HG02870 (cell line): ENCODE data around the gene GUSB.
"Not testable (repeated sequence)": the region's sequence is repeated elsewhere in the genome, so short reads cannot be mapped to it uniquely, and the experiment has no call there.

Experiments
- ATAC-seq: cut with Tn5 transposase; IDR thresholded peaks from one replicate; pipeline ENCODE4 v1.9.1; 2021; ENCODE audit warnings: mild to moderate bottlenecking, moderate library complexity; ENCODE audit not compliant: unreplicated experiment

Gene GUSB

GRCh38 chr7:65981965-65982792 is at the start of gene GUSB:
Gene GUSB, minus strand, starts transcription at chr7:65982213. Its CDS starts 30 bp downstream, at chr7:65982183.
- ATAC-seq: peak; percentile 71

GRCh38 chr7:66028342-66028741 is 46.3 kb upstream of the GUSB start:
- not testable (repeated sequence) for ATAC-seq

- ATAC-seq: no peak
Observed at GRCh38 chr7:66016131-66016461, 34.1 kb upstream of the GUSB start.

- no peak for ATAC-seq
Observed at GRCh38 chr7:66015440-66016130, 33.6 kb upstream of the GUSB start.

- ATAC-seq: no peak
Observed at GRCh38 chr7:66013938-66014337, 31.9 kb upstream of the GUSB start.

GRCh38 chr7:66007232-66007631 is 25.2 kb upstream of the GUSB start:
- ATAC-seq: no peak

- not testable (repeated sequence) for ATAC-seq
Observed at GRCh38 chr7:66005115-66005671, 23.2 kb upstream of the GUSB start.

GRCh38 chr7:66000823-66001417 is 18.9 kb upstream of the GUSB start:
- not testable (repeated sequence) for ATAC-seq

GRCh38 chr7:65994984-65995383 is 13.0 kb upstream of the GUSB start:
- not testable (repeated sequence) for ATAC-seq

GRCh38 chr7:65992526-65992925 is 10.5 kb upstream of the GUSB start:
- ATAC-seq: no peak

GRCh38 chr7:65991829-65992228 is 9.8 kb upstream of the GUSB start:
- not testable (repeated sequence) for ATAC-seq

- no peak for ATAC-seq
Observed at GRCh38 chr7:65989694-65990080, 7.7 kb upstream of the GUSB start.

GRCh38 chr7:65988503-65988902 is 6.5 kb upstream of the GUSB start:
- ATAC-seq: not testable (repeated sequence)

GRCh38 chr7:65988084-65988483 is 6.1 kb upstream of the GUSB start:
- ATAC-seq: no peak

GRCh38 chr7:65983965-65984658 is 2.1 kb upstream of the GUSB start:
- no peak for ATAC-seq

- ATAC-seq: peak; percentile 79
Observed at GRCh38 chr7:65980478-65981250, 1.3 kb downstream of the GUSB start.

GRCh38 chr7:65979583-65980477 is 2.2 kb downstream of the GUSB start:
- ATAC-seq: no peak

GRCh38 chr7:65978891-65979582 is 3.0 kb downstream of the GUSB start:
- no peak for ATAC-seq
